HTERT RPE-1 (cell line): ENCODE results near the gene SUMO2.
"Not testable (repeated sequence)": the region's sequence is repeated elsewhere in the genome, so short reads cannot be mapped to it uniquely, and the experiment has no call there.

Experiments
- in situ Hi-C: fragments of 300-500 bp; cut with MboI; formaldehyde crosslinking; loops from 4 replicates; pipeline ENCODE4 v1.14.3; 2020; ENCODE audit warnings: low sequenced_read_pairs

SUMO2 gene

DNA sequence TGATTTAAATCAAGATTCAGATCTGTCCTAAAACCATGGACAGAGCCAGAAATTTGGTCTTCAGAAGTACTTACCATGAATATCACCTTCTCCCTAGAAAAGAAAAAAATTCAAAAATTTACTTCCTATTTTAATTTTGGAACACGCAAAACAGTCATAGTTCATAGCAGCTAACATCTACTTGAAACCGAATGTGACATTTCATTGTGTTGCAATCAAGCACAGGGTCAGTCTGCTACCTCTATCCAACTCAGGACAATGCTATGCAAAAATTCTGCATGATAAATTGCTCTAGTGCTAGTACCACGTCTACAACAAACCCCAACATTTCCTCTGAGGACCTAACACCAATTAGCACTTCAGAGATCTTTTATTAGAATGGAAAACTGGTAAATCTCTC lies 36.2 kb downstream of the SUMO2 start:
- in situ Hi-C loops = no loop called here

DNA sequence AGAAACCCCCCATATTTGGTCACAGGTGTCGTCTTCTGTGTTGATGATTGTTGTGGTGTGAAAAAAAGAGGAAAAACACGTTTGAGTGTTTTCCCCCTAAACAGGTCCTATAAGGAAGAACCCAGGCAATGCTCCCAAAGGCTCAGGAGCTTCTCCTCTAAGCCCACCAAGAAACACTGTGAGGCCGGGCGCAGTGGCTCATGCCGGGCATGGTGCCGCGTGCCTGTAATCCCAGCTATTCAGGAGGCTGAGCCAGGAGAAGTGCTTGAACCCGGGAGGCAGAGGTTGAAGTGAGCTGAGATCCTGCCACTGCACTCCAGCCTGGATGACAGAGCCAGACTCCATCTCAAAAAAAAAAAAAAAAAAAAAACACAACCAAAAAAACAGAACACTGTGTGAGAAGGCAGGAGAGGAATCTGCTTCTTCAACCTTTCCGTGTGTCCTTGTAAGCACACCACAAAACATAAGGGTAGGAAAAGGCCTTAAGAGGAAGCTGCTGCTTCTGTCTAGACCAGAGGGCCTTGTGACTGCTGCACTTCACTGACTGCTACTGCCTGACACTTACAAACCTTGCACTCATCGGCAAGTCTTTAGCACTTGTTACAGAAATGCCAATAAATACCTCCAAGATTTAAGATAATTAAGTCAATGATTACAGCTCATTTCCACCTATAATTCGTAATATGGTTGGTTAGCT lies 37.8 kb downstream of the SUMO2 start:
- in situ Hi-C loops = no loop called here

GRCh38 chr17:75142236-75142971 lies 40.4 kb downstream of the SUMO2 start:
- in situ Hi-C loops = no loop called here

DNA sequence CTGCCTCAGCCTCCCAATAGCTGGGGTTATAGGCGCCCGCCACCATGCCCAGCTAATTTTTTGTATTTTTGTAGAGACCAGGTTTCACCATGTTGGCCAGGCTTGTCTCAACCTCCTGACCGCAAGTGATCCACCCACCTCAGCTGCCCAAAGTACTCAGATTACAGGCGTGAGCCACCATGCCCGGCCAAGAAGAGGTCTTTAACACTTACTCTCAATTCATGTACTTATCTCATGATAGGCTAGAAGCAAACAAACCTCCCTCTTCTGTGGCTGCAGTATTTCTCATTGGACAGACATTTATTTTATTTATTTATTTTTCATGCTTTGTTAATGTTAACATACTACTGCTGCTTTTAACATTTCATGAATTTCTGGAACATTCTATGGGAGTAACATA lies 44.2 kb downstream of the SUMO2 start:
- in situ Hi-C loops = no loop called here

- in situ Hi-C loops = not testable (repeated sequence)
Measured at GRCh38 chr17:75137762-75138161, 45.0 kb downstream of the SUMO2 start.

- in situ Hi-C loops = no loop called here
Measured at GRCh38 chr17:75135946-75136345, 46.8 kb downstream of the SUMO2 start.

- in situ Hi-C loops = no loop called here
Measured at GRCh38 chr17:75135452-75135851, 47.3 kb downstream of the SUMO2 start.

- in situ Hi-C loops = not testable (repeated sequence)
Measured at GRCh38 chr17:75133607-75134347, 49.0 kb downstream of the SUMO2 start.

GRCh38 chr17:75133001-75133400 lies 49.8 kb downstream of the SUMO2 start:
- in situ Hi-C loops = no loop called here

DNA sequence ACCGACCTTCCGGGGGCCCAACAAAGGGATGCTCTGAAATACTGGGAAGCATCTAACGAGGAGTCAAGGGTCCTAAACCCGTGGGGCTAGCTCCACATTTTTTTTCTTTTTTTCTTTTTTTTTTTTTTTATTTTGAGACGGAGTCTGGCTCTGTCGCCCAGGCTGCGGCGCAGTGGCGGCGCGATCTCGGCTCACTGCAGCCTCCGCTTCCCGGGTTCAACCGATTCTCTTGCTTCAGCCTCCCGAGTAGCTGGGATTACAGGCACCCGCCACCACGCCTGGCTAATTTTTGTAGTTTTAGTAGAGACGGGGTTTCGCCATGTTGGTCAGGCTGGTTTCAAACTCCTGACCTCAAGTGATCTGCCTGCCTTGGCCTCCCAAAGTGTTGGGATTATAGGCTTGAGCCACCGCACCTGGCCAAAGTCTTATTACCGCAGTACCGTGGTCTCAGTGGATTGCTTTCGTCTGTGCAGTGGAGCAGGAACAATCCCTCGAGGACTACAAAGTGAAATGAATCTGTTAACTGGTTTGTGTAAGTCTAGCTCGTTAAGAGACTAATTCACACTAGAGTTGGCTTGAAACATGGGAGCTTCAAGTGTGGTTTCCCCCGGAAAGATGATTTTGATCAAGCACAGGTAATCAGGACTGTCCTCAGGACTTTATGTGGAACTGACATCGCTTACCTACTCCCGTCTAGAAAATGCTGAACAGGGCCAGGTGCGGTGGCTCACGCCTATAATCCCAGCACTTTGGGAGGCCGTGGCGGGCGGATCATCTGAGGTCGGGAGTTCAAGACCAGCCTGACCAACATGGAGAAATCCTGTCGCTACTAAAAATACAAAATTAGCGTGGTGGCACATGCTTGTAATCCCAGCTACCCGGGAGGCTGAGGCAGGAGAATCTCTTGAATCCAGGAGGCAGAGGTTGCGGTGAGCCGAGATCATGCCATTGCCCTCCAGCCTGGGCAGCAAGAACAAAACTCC lies 50.5 kb downstream of the SUMO2 start:
- in situ Hi-C loops = not testable (repeated sequence)

DNA sequence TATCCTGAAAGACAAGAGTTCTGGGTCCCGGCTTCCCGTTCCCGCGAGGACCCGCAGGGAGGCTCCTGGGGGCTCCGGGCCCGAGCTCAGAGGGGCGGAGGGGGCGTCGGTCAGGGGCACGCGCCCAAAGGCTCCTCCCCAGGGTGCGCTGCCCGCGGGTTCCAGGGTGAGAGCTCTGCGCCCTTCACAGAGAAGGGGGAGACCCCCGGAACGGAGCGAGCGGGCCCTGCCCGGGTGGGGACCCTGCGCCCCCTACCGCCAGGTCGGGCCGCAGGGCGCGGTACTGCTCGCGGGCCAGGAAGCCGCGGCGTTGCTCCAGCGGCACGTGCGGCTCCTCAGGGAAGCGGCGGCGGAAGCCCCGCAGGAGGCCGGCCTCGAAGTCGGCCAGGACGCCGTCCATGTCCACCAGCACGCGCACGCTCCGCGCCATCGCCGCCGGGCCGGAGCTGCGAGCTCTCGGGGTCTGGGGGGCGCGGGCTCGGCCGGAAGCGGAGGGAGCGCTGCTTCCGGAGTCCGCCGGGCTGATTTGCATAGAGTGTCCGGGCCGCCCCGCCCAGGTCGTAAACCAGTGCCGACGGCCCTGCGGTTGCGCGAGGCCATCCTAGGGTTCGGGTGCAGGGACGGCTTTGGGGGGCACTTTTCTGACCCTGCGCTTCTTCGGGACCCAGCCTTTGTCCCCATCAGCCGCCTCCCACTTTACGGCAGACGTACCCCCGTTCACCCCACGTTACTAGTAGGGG lies 51.3 kb downstream of the SUMO2 start, which contains the start of gene NT5C:
TSS of gene NT5C (minus strand) at position 465 of the 740 bp plus-strand sequence. CDS start at position 430, 35 bp downstream.
- in situ Hi-C loops = no loop called here

GRCh38 chr17:75130632-75131277 lies 52.0 kb downstream of the SUMO2 start:
- in situ Hi-C loops = no loop called here

DNA sequence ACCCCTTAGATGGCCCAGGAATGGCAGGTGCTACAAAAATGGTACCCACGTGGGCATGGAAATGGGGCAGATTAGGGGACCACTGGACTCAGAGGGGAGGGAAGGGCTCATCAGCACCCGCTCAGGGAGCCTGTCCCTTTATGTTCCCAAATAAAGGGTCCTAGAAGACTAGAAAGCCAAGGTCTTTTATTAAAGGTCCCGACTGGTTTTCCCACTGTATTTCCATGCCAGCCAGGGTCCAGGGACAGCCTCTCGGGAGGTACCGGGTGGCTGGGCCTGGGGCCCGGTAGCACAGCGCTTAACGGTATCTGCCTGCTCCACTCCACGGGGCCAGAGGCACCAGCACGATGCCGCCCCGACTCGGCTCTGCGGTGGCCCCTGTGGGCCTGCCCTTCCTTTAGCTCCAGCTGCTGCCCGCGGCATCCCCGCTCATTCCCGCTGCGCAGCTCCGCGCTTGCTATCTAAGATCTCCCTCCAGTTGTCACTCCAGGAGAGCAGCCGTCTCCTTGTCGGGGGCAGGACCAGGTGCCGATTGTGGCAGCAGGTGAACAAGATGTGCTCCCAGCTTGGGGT lies 52.6 kb downstream of the SUMO2 start:
- in situ Hi-C loops = no loop called here

- in situ Hi-C loops = no loop called here
Measured at GRCh38 chr17:75129576-75129975, 53.2 kb downstream of the SUMO2 start.

DNA sequence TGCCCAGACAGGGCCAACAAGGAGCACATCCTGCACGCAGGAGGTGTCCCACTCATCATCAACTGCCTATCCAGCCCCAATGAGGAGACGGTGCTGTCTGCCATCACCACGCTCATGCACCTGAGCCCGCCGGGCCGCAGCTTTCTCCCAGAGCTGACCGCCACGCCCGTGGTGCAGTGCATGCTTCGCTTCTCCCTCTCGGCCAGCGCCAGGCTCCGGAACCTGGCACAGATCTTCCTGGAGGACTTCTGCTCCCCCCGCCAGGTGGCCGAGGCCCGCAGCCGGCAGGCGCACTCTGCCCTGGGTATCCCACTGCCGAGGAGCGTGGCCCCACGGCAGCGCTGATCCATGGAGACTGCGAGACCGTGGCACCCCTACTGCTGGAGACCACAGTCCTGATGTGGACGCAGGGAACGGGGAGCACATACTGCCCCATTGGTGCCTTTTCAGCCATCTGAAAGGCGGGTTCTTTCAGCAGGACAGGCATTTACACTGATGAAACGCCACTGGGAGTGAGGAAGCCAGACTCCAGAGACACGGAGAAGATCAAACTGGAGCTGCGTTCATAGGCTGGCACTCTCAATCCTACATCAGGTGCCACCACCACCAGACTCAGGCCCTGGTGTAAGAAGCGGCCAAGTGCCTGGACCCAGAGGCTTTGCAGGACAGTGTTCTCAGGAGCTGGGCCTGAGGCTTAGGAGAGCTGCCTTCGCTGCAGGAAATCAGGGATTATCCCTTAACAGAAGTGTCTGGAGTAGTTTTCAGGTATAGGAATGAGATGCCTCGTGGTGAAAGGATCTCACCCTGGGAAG lies 53.9 kb downstream of the SUMO2 start:
- in situ Hi-C loops = no loop called here

- in situ Hi-C loops = not testable (repeated sequence)
Measured at GRCh38 chr17:75127936-75128335, 54.8 kb downstream of the SUMO2 start.

- in situ Hi-C loops = no loop called here
Measured at GRCh38 chr17:75126954-75127353, 55.8 kb downstream of the SUMO2 start.

DNA sequence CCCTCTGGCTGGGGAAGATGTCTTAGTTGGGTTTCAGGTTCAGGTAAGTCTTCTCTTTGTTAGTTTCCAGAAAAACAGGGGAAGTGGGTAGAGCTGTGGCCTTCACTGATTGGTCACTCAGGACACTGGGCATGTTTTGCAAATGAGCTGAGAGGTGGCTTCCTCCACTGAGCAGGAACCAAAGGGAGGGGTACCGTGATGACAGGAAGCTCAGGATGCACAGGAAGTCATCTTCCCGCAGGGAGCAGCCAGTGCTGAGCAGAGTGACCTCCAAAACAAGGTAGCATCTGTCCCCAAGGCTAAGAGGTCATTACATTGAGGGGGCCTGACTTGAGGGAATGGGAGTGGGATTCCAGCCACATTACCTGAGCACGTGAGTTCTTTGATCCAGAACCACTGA lies 56.8 kb downstream of the SUMO2 start:
- in situ Hi-C loops = no loop called here
